GM21576 (cell line): ENCODE results near the gene IFNG-AS1.

Experiments used
- ATAC-seq: cut with Tn5 transposase; IDR thresholded peaks from one replicate; pipeline ENCODE4 v1.9.1; 2021; ENCODE audit warnings: mild to moderate bottlenecking, moderate library complexity; ENCODE audit not compliant: unreplicated experiment

The IFNG-AS1 gene

GRCh38 chr12:68034567-68034966 lies 45.3 kb downstream of the IFNG-AS1 start:
- ATAC-seq: no peak

- ATAC-seq: no peak
Measured at GRCh38 chr12:68036642-68037041, 47.4 kb downstream of the IFNG-AS1 start.

GRCh38 chr12:68037616-68038255 lies 48.5 kb downstream of the IFNG-AS1 start:
- ATAC-seq: no peak

- ATAC-seq: no peak
Measured at GRCh38 chr12:68038650-68039049, 49.4 kb downstream of the IFNG-AS1 start.

GRCh38 chr12:68040450-68041075 lies 51.3 kb downstream of the IFNG-AS1 start:
- peak; percentile 53 for ATAC-seq

DNA sequence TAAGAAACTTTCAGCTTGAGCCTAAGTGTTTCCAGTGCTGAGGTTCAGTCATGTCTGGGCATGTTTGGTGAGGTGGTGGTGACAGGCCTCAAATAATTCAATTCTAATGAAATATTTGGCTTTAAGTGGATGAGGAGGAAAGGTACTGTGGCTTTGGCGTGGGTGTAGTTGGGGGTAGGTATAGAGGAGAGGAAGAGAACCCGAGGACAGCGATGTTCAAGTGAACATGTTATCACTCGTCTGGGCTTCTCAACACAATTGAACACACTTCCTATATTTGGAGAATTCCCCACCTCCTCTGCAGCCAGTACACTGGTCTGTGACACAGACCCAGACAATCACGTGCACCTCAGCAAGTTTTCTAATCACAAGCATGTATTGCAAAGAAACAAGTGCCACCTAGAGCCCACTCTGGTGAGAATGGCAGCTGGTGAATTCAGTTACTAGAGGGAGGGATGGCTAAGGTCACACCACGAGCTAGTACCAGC lies 53.0 kb downstream of the IFNG-AS1 start:
- ATAC-seq: peak; percentile 71

- ATAC-seq: no peak
Measured at GRCh38 chr12:68043435-68043834, 54.2 kb downstream of the IFNG-AS1 start.

DNA sequence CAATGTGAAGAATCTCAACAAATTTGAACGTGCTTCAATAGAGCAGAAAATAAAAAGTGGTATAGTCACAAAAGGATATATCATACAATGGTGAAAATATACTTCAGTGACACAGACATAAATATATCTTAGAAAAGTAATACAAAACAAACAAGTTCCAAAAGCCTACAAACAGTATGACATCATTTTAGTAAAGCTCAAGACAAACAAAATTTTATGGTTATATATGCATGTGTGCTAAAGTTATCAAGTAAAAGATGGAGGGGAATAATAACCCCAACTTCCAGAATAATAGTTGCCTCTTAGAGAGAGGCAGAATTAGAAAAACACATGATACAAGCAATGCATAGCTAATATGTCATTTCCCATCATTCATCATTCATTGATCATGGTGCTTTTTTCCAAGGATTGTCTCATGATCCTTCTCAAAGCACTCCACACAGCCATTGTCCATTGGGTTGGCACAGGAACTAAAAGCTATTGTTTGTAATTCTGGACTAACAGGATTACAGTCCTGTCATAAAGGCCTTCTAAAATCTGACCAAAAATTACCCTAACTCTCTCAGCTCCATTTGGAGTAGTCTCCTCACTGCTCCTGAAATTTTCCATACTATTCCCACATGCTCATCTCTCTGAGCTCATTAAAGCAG lies 59.5 kb downstream of the IFNG-AS1 start:
- ATAC-seq: no peak

DNA sequence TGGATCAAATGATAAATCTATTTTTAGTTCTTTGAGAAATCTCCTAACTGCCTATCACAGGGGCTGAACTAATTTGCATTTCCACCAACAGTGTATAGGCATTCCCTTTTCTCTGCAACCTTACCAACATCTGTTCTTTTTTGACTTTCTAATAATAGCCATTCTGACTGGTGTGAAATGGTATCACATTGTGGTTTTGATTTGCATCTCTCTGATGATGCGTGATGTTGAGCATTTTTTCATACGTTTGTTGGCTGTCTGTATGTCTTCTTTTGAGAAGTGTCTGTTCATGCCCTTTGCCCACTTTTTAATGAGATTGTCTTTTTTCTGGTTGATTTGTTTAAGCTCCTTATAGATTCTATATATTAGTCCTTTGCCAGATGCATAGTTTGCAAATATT lies 67.1 kb downstream of the IFNG-AS1 start:
- no peak for ATAC-seq

- ATAC-seq: no peak
Measured at GRCh38 chr12:68063900-68064590, 74.8 kb downstream of the IFNG-AS1 start.

DNA sequence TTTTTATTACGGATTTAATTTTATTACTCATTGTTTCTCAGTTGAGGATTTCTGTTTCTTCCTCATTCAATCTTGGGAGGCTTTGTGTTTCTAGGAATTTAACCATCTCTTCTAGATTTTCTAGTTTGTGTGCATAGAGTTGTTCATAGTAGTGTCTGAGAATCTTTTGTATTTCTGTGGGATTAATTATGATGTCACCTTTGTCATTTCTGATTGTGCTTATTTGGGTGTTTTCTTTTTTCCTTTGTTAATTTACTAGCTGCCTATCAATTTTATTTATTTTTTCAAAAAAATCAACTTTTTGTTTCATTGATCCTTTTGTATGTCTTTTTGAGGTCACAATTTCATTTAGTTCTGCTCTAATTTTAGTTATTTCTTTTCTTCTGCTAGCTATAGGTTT lies 75.9 kb downstream of the IFNG-AS1 start:
- ATAC-seq: no peak

- no peak for ATAC-seq
Measured at GRCh38 chr12:68065687-68066086, 76.4 kb downstream of the IFNG-AS1 start.

- ATAC-seq: no peak
Measured at GRCh38 chr12:68067762-68068376, 78.6 kb downstream of the IFNG-AS1 start.

DNA sequence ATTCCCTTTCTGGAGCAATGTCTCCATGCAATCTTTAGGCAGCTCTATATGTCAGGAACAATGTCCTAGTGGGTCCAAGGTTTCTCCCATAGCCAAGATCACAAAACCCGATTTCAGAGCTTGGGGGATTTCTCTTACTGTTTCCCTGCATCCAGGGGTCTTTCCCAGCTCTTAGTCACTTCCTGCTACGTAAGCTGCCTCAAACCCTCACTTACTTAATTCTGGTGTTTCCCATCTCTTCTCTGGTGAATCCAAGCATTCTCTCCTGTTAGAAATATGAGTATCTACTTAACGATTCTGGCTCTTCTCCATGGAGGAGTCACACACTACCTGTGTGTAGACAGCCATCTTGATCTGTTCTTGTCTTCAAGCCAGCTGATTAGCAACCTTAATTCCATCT lies 80.0 kb downstream of the IFNG-AS1 start:
- ATAC-seq: no peak
